ENCODE measurements around the gene NPM3.

- TF ChIP-seq CTCF (IDR thresholded peaks at IDR 0.05) (no peak), POLR2A (IDR thresholded peaks at IDR 0.05) (no peak)
Observed at GRCh38 chr10:101824736-101825135, 41.5 kb upstream of the NPM3 start.
